K562 (cell line): ENCODE measurements around the gene TRAPPC2L. TPM values are rescaled to one million over a fixed set of nuclear protein-coding genes. Genes with fewer than 3 reads are reported as not detected.

Experiments used
- ATAC-seq: fragments of 200-7000 bp; cut with Tn5 transposase; 3 replicates; pipeline ENCODE4 v1.9.1; 2020; ENCODE audit warnings: moderate library complexity
- BruUV-seq: library from RNA; stranded (reverse); fragments of 400-500 nt; replicated peaks from 2 replicates; lab custom pipeline; 2021; lab: Mats Ljungman, UMichigan
- CTCF ChIA-PET: fragments of 300-600 bp; formaldehyde crosslinking; extraction: SDS; loops from one replicate; lab custom pipeline; 2021; ENCODE audit warnings: low intra/inter-chr PET ratio; lab: Yijun Ruan, JAX
- POLR2A ChIA-PET: fragments of 300-600, 350-650 bp; sonication (Branson Sonifier 250); formaldehyde crosslinking; extraction: SDS; loops from one replicate; lab custom pipeline; 2021; ENCODE audit warnings: antibody characterized with exemption, inconsistent platforms; lab: Yijun Ruan, JAX
- DNase-seq, 4 experiments: peaks; one replicate each; pipeline versions ENCODE4 v3.0.0 to v3.0.0-alpha.2; 2011 to 2018; ENCODE audit warnings: low spot score in 3 of 4, mixed read lengths in 3 of 4; ENCODE audit errors: extremely low read depth in 1 of 4
- FAIRE-seq: peaks from 2 replicates; lab custom pipeline; 2011; peaks lifted over from hg19 to GRCh38; lab: Jason Lieb, UNC
- H2AFZ ChIP-seq: 2 replicates; pipeline ENCODE4 v1.6.0; 2011; ENCODE audit warnings: low read depth, low read length, control low read depth, inconsistent platforms
- H3K27ac ChIP-seq: fragments of 200-600 bp; 3 replicates; pipeline ENCODE4 v1.8.0; 2011; ENCODE audit warnings: low read depth, mild to moderate bottlenecking, control low read depth, inconsistent platforms, low read length, moderate library complexity, mixed read lengths; ENCODE audit errors: extremely low read depth
- H3K27me3 ChIP-seq, 2 experiments: fragments of 300-600 bp in 1 of 2; 2 replicates in 1 of 2; 3 replicates in 1 of 2; pipeline versions ENCODE4 v1.6.0 to v1.8.0; 2011; ENCODE audit warnings: inconsistent platforms in 2 of 2, low read length in 2 of 2, mild to moderate bottlenecking in 1 of 2, mixed read lengths in 1 of 2, moderate library complexity in 1 of 2; ENCODE audit not compliant: control insufficient read depth in 2 of 2, insufficient read depth in 2 of 2
- H3K36me3 ChIP-seq: fragments of 300-600 bp; 3 replicates; pipeline ENCODE4 v1.8.0; 2011; ENCODE audit warnings: mild to moderate bottlenecking, low read length, inconsistent platforms; ENCODE audit not compliant: control insufficient read depth, insufficient read depth
- H3K4me1 ChIP-seq, 2 experiments: fragments of 200-600 bp in 1 of 2; replicated peaks in 1 of 2; 2 replicates in 1 of 2; 3 replicates in 1 of 2; pipeline versions ENCODE4 v1.5.1 to v1.8.0; 2011; ENCODE audit warnings: inconsistent platforms in 2 of 2, low read length in 2 of 2, mild to moderate bottlenecking in 1 of 2, mixed read lengths in 1 of 2, moderate library complexity in 1 of 2; ENCODE audit not compliant: control insufficient read depth in 2 of 2, insufficient read depth in 2 of 2
- H3K4me2 ChIP-seq: 2 replicates; pipeline ENCODE4 v1.6.1; 2011; ENCODE audit warnings: low read length, control low read depth, inconsistent platforms, mixed read lengths; ENCODE audit not compliant: insufficient read depth
- H3K4me3 ChIP-seq: fragments of 200-600 bp; sonication (generic), shearing (Covaris generic); 2 replicates; pipeline ENCODE4 v1.5.1; 2016; ENCODE audit warnings: control low read depth, inconsistent platforms
- H3K79me2 ChIP-seq: fragments of 200-600 bp; 3 replicates; pipeline ENCODE4 v1.8.0; 2011; ENCODE audit warnings: low read length, inconsistent platforms; ENCODE audit not compliant: control insufficient read depth, insufficient read depth
- H3K9ac ChIP-seq, 2 experiments: 2 replicates each; pipeline versions ENCODE4 v1.6.0 to v1.6.1; 2011; ENCODE audit warnings: low read depth in 2 of 2, low read length in 2 of 2, control low read depth in 1 of 2, inconsistent platforms in 1 of 2, mild to moderate bottlenecking in 1 of 2, mixed read lengths in 1 of 2; ENCODE audit not compliant: insufficient read depth in 1 of 2
- H3K9me1 ChIP-seq: one replicate; pipeline ENCODE4 v1.6.0; 2011; ENCODE audit warnings: inconsistent platforms, mild to moderate bottlenecking, low read length, moderate library complexity; ENCODE audit not compliant: control insufficient read depth, insufficient read depth
- H3K9me3 ChIP-seq: replicated peaks from 2 replicates; pipeline ENCODE4 v1.5.1; 2011; ENCODE audit warnings: low read depth, low read length, inconsistent platforms; ENCODE audit not compliant: control insufficient read depth, insufficient read depth
- H4K20me1 ChIP-seq: replicated peaks from 2 replicates; pipeline ENCODE4 v1.6.1; 2011; ENCODE audit warnings: low read length, inconsistent platforms, mixed read lengths; ENCODE audit not compliant: control insufficient read depth, insufficient read depth
- DACH1 ChIP-seq: fragments of 450-650 bp; IDR thresholded peaks from 2 replicates; pipeline ENCODE4 v1.6.1; 2018; ENCODE audit not compliant: partially characterized antibody
- ETV6 ChIP-seq, 3 experiments: fragments of 150-350 bp in 1 of 3; sonication (generic) in 1 of 3; formaldehyde crosslinking in 1 of 3; IDR thresholded peaks; 2 replicates each; pipeline versions ENCODE4 v1.6.1 to v1.8.0; 2014 to 2022; ENCODE audit warnings: borderline replicate concordance in 2 of 3, low read depth in 2 of 3, antibody characterized with exemption in 1 of 3, low read length in 1 of 3, mild to moderate bottlenecking in 1 of 3, missing genetic modification reagents in 1 of 3
- JUND ChIP-seq, 2 experiments: IDR thresholded peaks; 2 replicates in 1 of 2; 3 replicates in 1 of 2; pipeline ENCODE4 v1.6.1; 2011; ENCODE audit warnings: borderline replicate concordance in 2 of 2, low read depth in 2 of 2, low read length in 2 of 2, improper control_type of control experiment in 1 of 2, missing biosample characterization in 1 of 2, missing genetic modification characterization in 1 of 2, missing genetic modification reagents in 1 of 2
- MAFF ChIP-seq: IDR thresholded peaks from 2 replicates; pipeline ENCODE4 v1.6.1; 2012; ENCODE audit warnings: low read length, improper control_type of control experiment
- NELFE ChIP-seq: IDR thresholded peaks from 2 replicates; pipeline ENCODE4 v1.6.1; 2011; ENCODE audit warnings: mild to moderate bottlenecking; ENCODE audit not compliant: insufficient read depth, insufficient read length
- PCBP1 ChIP-seq: fragments of 200-400 bp; formaldehyde crosslinking; IDR thresholded peaks from 2 replicates; pipeline ENCODE4 v1.6.1; 2018; ENCODE audit warnings: mild to moderate bottlenecking, low read depth, low read length; ENCODE audit not compliant: poor library complexity, severe bottlenecking
- RBM14 ChIP-seq: fragments of 200-400 bp; formaldehyde crosslinking; IDR thresholded peaks from 2 replicates; pipeline ENCODE4 v1.6.1; 2018; ENCODE audit warnings: low read depth, mild to moderate bottlenecking, low read length, moderate library complexity, borderline replicate concordance; ENCODE audit not compliant: insufficient read depth
- TCF7 ChIP-seq: sonication (generic); IDR thresholded peaks from 2 replicates; pipeline ENCODE4 v1.6.1; 2016; ENCODE audit warnings: antibody characterized with exemption, borderline replicate concordance
- ZBTB26 ChIP-seq: fragments of 450-650 bp; formaldehyde crosslinking; IDR thresholded peaks from 2 replicates; pipeline ENCODE4 v1.4.0; 2022; ENCODE audit warnings: missing genetic modification characterization
- ZBTB8A ChIP-seq: fragments of 450-650 bp; IDR thresholded peaks from 2 replicates; pipeline ENCODE4 v1.6.1; 2018; ENCODE audit warnings: mild to moderate bottlenecking, moderate library complexity; ENCODE audit not compliant: partially characterized antibody
- ZNF239 ChIP-seq: fragments of 250-450 bp; sonication (Bioruptor Pico); IDR thresholded peaks from 2 replicates; pipeline ENCODE4 v1.4.0; 2020; ENCODE audit warnings: mild to moderate bottlenecking
- ZNF436 ChIP-seq: fragments of 250-450, 450-650 bp; sonication (Bioruptor Pico); formaldehyde crosslinking; IDR thresholded peaks from 2 replicates; pipeline ENCODE4 v1.7.0; 2020; ENCODE audit warnings: mild to moderate bottlenecking
- ZNF551 ChIP-seq: fragments of 250-450 bp; sonication (Bioruptor Pico); IDR thresholded peaks from 2 replicates; pipeline ENCODE4 v1.5.0; 2021; ENCODE audit warnings: mild to moderate bottlenecking, moderate library complexity
- ZNF586 ChIP-seq: fragments of 450-650 bp; formaldehyde crosslinking; conservative IDR thresholded peaks from 2 replicates; pipeline ENCODE4 v1.4.0; 2020; ENCODE audit warnings: mild to moderate bottlenecking, moderate library complexity
- ZNF77 ChIP-seq: fragments of 250-450 bp; sonication (Bioruptor Pico); IDR thresholded peaks from 2 replicates; pipeline ENCODE4 v1.5.0; 2020
- WGBS: fragments of 100-300 bp; shearing (Covaris generic); methylation state at CpG from one replicate; pipeline ENCODE4 v1.1.6; 2016; ENCODE audit warnings: low coverage, mixed read lengths; ENCODE audit not compliant: insufficient coverage; ENCODE audit errors: missing lambda C conversion rate; 5-methylcytosine and 5-hydroxymethylcytosine counted together
- in situ Hi-C: fragments of 300-500 bp; cut with MboI; formaldehyde crosslinking; loops from 4 replicates; pipeline ENCODE4 v1.15.0; 2018; ENCODE audit warnings: inconsistent platforms, mixed read lengths
- intact Hi-C: fragments of 100-400 bp; cut with micrococcal nuclease; formaldehyde crosslinking; loops from 2 replicates; pipeline ENCODE4 v1.14.2; 2022
- polyA plus RNA-seq, 8 experiments: library from polyadenylated mRNA; depleted of rRNA in 4 of 8; stranded (reverse) in 5 of 8; unstranded in 3 of 8; fragments of >200 nt; fragmentation: Nextera tagmentation in 2 of 8; fragmentation: Illumina TruSeq in 1 of 8; extraction: Ambion mirVana in 2 of 8; extraction: Trizol in 1 of 8; gene quantifications; 2 replicates each; pipeline versions ENCODE4 v1.2.1 to v1.2.3, GENCODE V29; 2011 to 2014; ENCODE audit warnings: inconsistent platforms in 1 of 8, missing spikeins in 1 of 8
- total RNA-seq, 7 experiments: library from RNA; depleted of rRNA in 6 of 7; stranded (reverse); fragments of >200 nt in 6 of 7; fragmentation: Illumina TruSeq in 2 of 7; extraction: Trizol in 2 of 7; gene quantifications; 2 replicates each; pipeline versions ENCODE4 v1.2.1 to v1.2.3, GENCODE V29; 2011 to 2021; ENCODE audit warnings: low replicate concordance in 1 of 7
- TF ChIP-seq, protein P1 (sequence below): sonication (generic); formaldehyde crosslinking; IDR thresholded peaks from 2 replicates; pipeline ENCODE4 v1.8.1; 2022; ENCODE audit warnings: missing genetic modification reagents
- TF ChIP-seq, protein P2 (sequence below): IDR thresholded peaks from 2 replicates; pipeline ENCODE4 v1.6.1; 2014; ENCODE audit warnings: antibody characterized with exemption

Gene TRAPPC2L
- total and polyA plus RNA-seq, 9 of the 15 experiments (the other 6 are each of a cell fraction or from before 2014, with no cell fraction given): 60.4 to 398 (median 97.5) TPM

DNA sequence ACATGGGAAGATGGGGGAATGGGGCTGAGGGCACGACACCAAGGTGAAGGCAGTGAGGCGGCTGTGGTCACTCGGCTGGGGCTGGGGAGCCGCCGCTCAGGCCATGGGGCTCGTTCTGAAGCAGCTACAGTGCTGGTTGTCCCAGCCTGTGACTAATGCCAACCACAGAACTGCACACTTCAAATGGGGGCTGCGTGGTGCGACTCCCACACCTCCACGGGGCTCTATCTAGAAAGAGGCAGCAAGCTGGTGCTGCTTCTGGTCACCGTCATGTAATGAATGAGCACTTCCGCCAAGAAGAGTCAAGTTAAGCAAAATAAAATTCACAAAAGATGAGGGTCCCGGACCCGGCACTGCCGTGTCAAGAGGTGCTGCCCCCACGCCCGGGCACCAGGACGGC lies 20.1 kb upstream of the TRAPPC2L start (continued):
- TF ChIP-seq RBM14 (no peak), PCBP1 (no peak), ZBTB8A (no peak), ZNF586 (CRISPR knock-in tag) (no peak), DACH1 (no peak), ZNF77 (CRISPR knock-in tag) (no peak), TCF7 (no peak), MAFF (no peak), ZBTB26 (CRISPR knock-in tag) (no peak)
- TF ChIP-seq, protein P1, sequence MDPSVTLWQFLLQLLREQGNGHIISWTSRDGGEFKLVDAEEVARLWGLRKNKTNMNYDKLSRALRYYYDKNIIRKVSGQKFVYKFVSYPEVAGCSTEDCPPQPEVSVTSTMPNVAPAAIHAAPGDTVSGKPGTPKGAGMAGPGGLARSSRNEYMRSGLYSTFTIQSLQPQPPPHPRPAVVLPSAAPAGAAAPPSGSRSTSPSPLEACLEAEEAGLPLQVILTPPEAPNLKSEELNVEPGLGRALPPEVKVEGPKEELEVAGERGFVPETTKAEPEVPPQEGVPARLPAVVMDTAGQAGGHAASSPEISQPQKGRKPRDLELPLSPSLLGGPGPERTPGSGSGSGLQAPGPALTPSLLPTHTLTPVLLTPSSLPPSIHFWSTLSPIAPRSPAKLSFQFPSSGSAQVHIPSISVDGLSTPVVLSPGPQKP (CRISPR knock-in tag): no peak

DNA sequence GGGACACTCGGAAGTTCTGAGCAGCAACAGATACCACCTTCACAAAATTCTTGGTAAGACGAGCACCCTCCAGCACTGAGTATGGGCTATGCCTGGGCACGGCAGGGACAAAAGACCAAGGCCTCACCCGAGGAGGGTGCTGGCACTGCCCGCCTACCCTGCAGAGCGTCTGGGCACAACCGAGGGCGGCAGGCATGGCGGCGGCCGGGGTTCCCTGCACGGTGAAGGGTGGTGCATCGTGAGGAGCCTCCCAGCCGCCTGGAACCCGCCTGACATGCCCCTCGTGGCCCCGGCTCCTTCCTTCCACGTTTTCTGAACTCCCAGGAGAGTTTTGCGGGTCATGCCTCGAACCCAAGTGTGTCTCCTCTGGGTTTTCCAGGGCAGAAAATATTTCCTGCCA lies 19.1 kb upstream of the TRAPPC2L start:
- BruUV-seq: no TSS peak
- Histone ChIP-seq H3K4me3 (no peak overlapping the region), H3K9ac (no peak overlapping the region)
- no peak for TF ChIP-seq ZNF551 (CRISPR knock-in tag)
- no peak for TF ChIP-seq ZNF436 (CRISPR knock-in tag)
- TF ChIP-seq, protein P2, sequence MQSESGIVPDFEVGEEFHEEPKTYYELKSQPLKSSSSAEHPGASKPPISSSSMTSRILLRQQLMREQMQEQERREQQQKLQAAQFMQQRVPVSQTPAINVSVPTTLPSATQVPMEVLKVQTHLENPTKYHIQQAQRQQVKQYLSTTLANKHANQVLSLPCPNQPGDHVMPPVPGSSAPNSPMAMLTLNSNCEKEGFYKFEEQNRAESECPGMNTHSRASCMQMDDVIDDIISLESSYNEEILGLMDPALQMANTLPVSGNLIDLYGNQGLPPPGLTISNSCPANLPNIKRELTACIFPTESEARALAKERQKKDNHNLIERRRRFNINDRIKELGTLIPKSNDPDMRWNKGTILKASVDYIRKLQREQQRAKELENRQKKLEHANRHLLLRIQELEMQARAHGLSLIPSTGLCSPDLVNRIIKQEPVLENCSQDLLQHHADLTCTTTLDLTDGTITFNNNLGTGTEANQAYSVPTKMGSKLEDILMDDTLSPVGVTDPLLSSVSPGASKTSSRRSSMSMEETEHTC: no peak
- TF ChIP-seq ETV6 (IDR thresholded peaks at IDR 0.05; ENCODE audit: borderline replicate concordance in 1 of 2, low read depth in 2 of 2, low read length in 1 of 2): no peak
- TF ChIP-seq ETV6 (CRISPR knock-in tag; IDR thresholded peaks at IDR 0.05; ENCODE audit: borderline replicate concordance): no peak
- no peak for TF ChIP-seq NELFE
- no peak for TF ChIP-seq JUND (IDR thresholded peaks at IDR 0.05; ENCODE audit: borderline replicate concordance, low read depth, low read length)
- no peak for TF ChIP-seq JUND (tag; IDR thresholded peaks at IDR 0.05; ENCODE audit: borderline replicate concordance, low read depth, low read length)
- no peak for TF ChIP-seq ZNF239 (CRISPR knock-in tag)

More for the DNA sequence above, 19.1 kb upstream of the TRAPPC2L start:
- no peak for ATAC-seq
- no peak for DNase-seq
- Histone ChIP-seq H3K4me2 (no peak overlapping the region), H3K9me3 (no peaks in the 10 kb centered on the region), H3K27me3 (no peaks in the 10 kb centered on the region), H3K4me1 (peaks cover 0 to 47% of the 10 kb centered on the region in 2 experiments; a peak in 2 of 5 replicates), H2AFZ (no peak overlapping the region), H4K20me1 (no peaks in the 10 kb centered on the region), H3K36me3 (no peaks in the 10 kb centered on the region; the same call in 2 of the 3 replicates), H3K79me2 (no peaks in the 10 kb centered on the region), H3K27ac (no peak overlapping the region), H3K9me1 (no peaks in the 10 kb centered on the region)
- FAIRE-seq: no peak
- WGBS: 81% methylated on average over 18 of the region's 20 CpGs
- ChIA-PET POLR2A (no interaction called here), CTCF (no interaction called here)
- intact Hi-C loops: no loop called here
- in situ Hi-C loops: no loop called here
